GM23338 (cell line): Measurements from ENCODE around the gene CASR. TPM values are rescaled to one million over a fixed set of nuclear protein-coding genes. Genes with fewer than 3 reads are reported as not detected.

Experiments
- ATAC-seq: fragments of 200-7000 bp; cut with Tn5 transposase; 3 replicates; pipeline ENCODE4 v1.9.1; 2020
- DNase-seq: peaks from one replicate; pipeline ENCODE4 v3.0.0-alpha.2; 2015; ENCODE audit warnings: low spot score
- H2AFZ ChIP-seq: fragments of 200-600 bp; sonication (generic); 2 replicates; pipeline ENCODE4 v1.8.0; 2016; ENCODE audit warnings: antibody characterized with exemption, mild to moderate bottlenecking, moderate library complexity
- H3F3A ChIP-seq: fragments of 200-600 bp; sonication (generic); replicated peaks from 2 replicates; pipeline ENCODE4 v1.8.0; 2017; ENCODE audit warnings: antibody characterized with exemption, mixed run types, low read depth
- H3K27ac ChIP-seq: fragments of 200-600 bp; sonication (generic); 2 replicates; pipeline ENCODE4 v1.6.1; 2016; ENCODE audit warnings: low read depth
- H3K27me3 ChIP-seq: fragments of 200-600 bp; sonication (generic); 2 replicates; pipeline ENCODE4 v1.8.0; 2016; ENCODE audit warnings: mild to moderate bottlenecking, mixed run types, moderate library complexity; ENCODE audit not compliant: insufficient read depth
- H3K36me3 ChIP-seq: fragments of 200-600 bp; sonication (generic); 2 replicates; pipeline ENCODE4 v1.8.0; 2016; ENCODE audit warnings: mild to moderate bottlenecking; ENCODE audit not compliant: insufficient read depth
- H3K4me1 ChIP-seq: fragments of 200-600 bp; sonication (generic); 2 replicates; pipeline ENCODE4 v1.8.0; 2016; ENCODE audit warnings: mild to moderate bottlenecking, moderate library complexity; ENCODE audit not compliant: insufficient read depth
- H3K4me2 ChIP-seq: fragments of 200-600 bp; sonication (generic); 2 replicates; pipeline ENCODE4 v1.7.1; 2017; ENCODE audit warnings: mixed run types
- H3K4me3 ChIP-seq: fragments of 200-600 bp; sonication (generic); 2 replicates; pipeline ENCODE4 v1.6.1; 2016; ENCODE audit warnings: mixed run types
- H3K79me2 ChIP-seq: fragments of 200-600 bp; sonication (generic); replicated peaks from 2 replicates; pipeline ENCODE4 v1.8.0; 2017; ENCODE audit warnings: mild to moderate bottlenecking; ENCODE audit not compliant: insufficient read depth
- H3K9me2 ChIP-seq: fragments of 200-600 bp; sonication (generic); 2 replicates; pipeline ENCODE4 v1.8.0; 2017; ENCODE audit not compliant: insufficient read depth
- H4K20me1 ChIP-seq: fragments of 200-600 bp; sonication (generic); replicated peaks from 2 replicates; pipeline ENCODE4 v1.8.0; 2017; ENCODE audit warnings: mild to moderate bottlenecking; ENCODE audit not compliant: insufficient read depth
- H3K27ac Mint-ChIP-seq: 2 replicates; pipeline ENCODE4 v1.8.0; 2020; ENCODE audit warnings: inconsistent platforms, mild to moderate bottlenecking, moderate library complexity, mixed read lengths
- H3K27me3 Mint-ChIP-seq: 3 replicates; pipeline ENCODE4 v1.8.0; 2022; ENCODE audit warnings: low read depth, mild to moderate bottlenecking, moderate library complexity, mixed read lengths, inconsistent platforms; ENCODE audit not compliant: insufficient read depth, poor library complexity
- H3K36me3 Mint-ChIP-seq: 3 replicates; pipeline ENCODE4 v1.8.0; 2021; ENCODE audit warnings: low read depth, mild to moderate bottlenecking, inconsistent platforms, moderate library complexity, mixed read lengths
- H3K4me1 Mint-ChIP-seq: 3 replicates; pipeline ENCODE4 v1.8.0; 2020; ENCODE audit warnings: mild to moderate bottlenecking, inconsistent platforms, mixed read lengths
- H3K4me3 Mint-ChIP-seq: 3 replicates; pipeline ENCODE4 v1.8.0; 2021; ENCODE audit warnings: moderate library complexity, mild to moderate bottlenecking, inconsistent platforms, mixed read lengths
- H3K9me3 Mint-ChIP-seq: 3 replicates; pipeline ENCODE4 v1.8.0; 2020; ENCODE audit warnings: moderate library complexity, mild to moderate bottlenecking, inconsistent platforms, mixed read lengths
- CREB1 ChIP-seq: fragments of 250-450 bp; sonication (Bioruptor Pico); IDR thresholded peaks from 2 replicates; pipeline ENCODE4 v1.5.0; 2020; ENCODE audit warnings: low read depth, mild to moderate bottlenecking, moderate library complexity
- EZH2 ChIP-seq: fragments of 200-600 bp; sonication (generic); IDR thresholded peaks from one replicate; pipeline ENCODE4 v1.8.0; 2017; ENCODE audit warnings: antibody characterized with exemption, mild to moderate bottlenecking, low read depth; ENCODE audit not compliant: unreplicated experiment
- EZH2phosphoT487 ChIP-seq: fragments of 200-600 bp; sonication (generic); IDR thresholded peaks from one replicate; pipeline ENCODE4 v1.8.1; 2018; ENCODE audit warnings: antibody characterized with exemption; ENCODE audit not compliant: unreplicated experiment
- JUNB ChIP-seq: IDR thresholded peaks from one replicate; pipeline ENCODE4 v1.6.1; 2016; ENCODE audit warnings: antibody characterized with exemption; ENCODE audit not compliant: unreplicated experiment
- NANOG ChIP-seq: IDR thresholded peaks from 2 replicates; pipeline ENCODE4 v1.6.1; 2016; ENCODE audit warnings: antibody characterized with exemption, borderline replicate concordance
- POLR2AphosphoS5 ChIP-seq: IDR thresholded peaks from 2 replicates; pipeline ENCODE4 v1.6.1; 2016; ENCODE audit warnings: antibody characterized with exemption, low read depth
- STAT1 ChIP-seq: IDR thresholded peaks from one replicate; pipeline ENCODE4 v1.6.1; 2016; ENCODE audit warnings: antibody characterized with exemption; ENCODE audit not compliant: unreplicated experiment
- ZNF114 ChIP-seq: fragments of 250-450 bp; sonication (Bioruptor Pico); IDR thresholded peaks from 2 replicates; pipeline ENCODE4 v1.5.0; 2020; ENCODE audit warnings: mild to moderate bottlenecking, moderate library complexity
- ZNF331 ChIP-seq: fragments of 250-450 bp; sonication (Bioruptor Pico); IDR thresholded peaks from 2 replicates; pipeline ENCODE4 v1.5.0; 2020; ENCODE audit warnings: low read depth, mild to moderate bottlenecking, moderate library complexity
- polyA plus RNA-seq: library from polyadenylated mRNA; unstranded; fragments of >200 nt; fragmentation: Nextera tagmentation; extraction: Ambion mirVana; gene quantifications from 2 replicates; pipeline ENCODE4 v1.2.1, GENCODE V29; 2016
- total RNA-seq: library from RNA; depleted of rRNA; stranded (reverse); fragments of >200 nt; shearing (Covaris generic); gene quantifications from 2 replicates; pipeline ENCODE4 v1.2.3, GENCODE V29; 2014
- TF ChIP-seq, protein P1 (sequence below): IDR thresholded peaks from 2 replicates; pipeline ENCODE4 v1.6.1; 2016; ENCODE audit warnings: antibody characterized with exemption
- TF ChIP-seq, protein P2 (sequence below), 2 experiments: fragments of 200-600 bp in 1 of 2; sonication (generic) in 1 of 2; conservative IDR thresholded peaks; 2 replicates each; pipeline versions ENCODE4 v1.5.1 to v1.6.1; 2016 to 2017; ENCODE audit warnings: antibody characterized with exemption in 2 of 2, low read depth in 2 of 2, mild to moderate bottlenecking in 2 of 2, moderate library complexity in 1 of 2
- TF ChIP-seq, protein P3 (sequence below): IDR thresholded peaks from one replicate; pipeline ENCODE4 v1.6.1; 2018; ENCODE audit warnings: antibody characterized with exemption; ENCODE audit not compliant: unreplicated experiment

CASR gene
- total and polyA plus RNA-seq, 2 experiments from 2014 or later = 0.08 to 0.56 TPM

DNA sequence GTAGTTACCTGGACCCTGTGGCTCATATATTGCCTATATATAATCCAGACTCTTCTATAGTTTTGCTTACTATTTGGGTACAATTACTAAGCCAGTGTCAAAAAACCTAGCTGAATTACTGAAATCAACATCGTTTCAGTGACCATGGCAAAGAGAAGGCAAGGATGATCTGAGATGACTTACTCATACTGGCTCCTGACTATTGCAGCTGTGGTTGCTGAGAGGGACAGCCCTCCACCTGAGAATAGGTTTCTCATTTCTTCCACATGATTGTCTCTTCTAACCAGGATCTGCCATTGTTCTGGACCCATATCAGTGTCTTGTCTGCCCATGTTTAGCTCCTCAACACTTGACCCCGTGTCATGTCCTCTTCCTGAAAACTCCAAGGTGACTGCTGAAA is 30.2 kb downstream of the CASR start (continued):
- TF ChIP-seq, protein P1, sequence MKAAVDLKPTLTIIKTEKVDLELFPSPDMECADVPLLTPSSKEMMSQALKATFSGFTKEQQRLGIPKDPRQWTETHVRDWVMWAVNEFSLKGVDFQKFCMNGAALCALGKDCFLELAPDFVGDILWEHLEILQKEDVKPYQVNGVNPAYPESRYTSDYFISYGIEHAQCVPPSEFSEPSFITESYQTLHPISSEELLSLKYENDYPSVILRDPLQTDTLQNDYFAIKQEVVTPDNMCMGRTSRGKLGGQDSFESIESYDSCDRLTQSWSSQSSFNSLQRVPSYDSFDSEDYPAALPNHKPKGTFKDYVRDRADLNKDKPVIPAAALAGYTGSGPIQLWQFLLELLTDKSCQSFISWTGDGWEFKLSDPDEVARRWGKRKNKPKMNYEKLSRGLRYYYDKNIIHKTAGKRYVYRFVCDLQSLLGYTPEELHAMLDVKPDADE = no peak
- TF ChIP-seq ZNF114 (CRISPR knock-in tag) (no peak), STAT1 (no peak), EZH2 (no peak), JUNB (no peak), POLR2AphosphoS5 (no peak), NANOG (no peak), EZH2phosphoT487 (no peak)
- TF ChIP-seq, protein P2, sequence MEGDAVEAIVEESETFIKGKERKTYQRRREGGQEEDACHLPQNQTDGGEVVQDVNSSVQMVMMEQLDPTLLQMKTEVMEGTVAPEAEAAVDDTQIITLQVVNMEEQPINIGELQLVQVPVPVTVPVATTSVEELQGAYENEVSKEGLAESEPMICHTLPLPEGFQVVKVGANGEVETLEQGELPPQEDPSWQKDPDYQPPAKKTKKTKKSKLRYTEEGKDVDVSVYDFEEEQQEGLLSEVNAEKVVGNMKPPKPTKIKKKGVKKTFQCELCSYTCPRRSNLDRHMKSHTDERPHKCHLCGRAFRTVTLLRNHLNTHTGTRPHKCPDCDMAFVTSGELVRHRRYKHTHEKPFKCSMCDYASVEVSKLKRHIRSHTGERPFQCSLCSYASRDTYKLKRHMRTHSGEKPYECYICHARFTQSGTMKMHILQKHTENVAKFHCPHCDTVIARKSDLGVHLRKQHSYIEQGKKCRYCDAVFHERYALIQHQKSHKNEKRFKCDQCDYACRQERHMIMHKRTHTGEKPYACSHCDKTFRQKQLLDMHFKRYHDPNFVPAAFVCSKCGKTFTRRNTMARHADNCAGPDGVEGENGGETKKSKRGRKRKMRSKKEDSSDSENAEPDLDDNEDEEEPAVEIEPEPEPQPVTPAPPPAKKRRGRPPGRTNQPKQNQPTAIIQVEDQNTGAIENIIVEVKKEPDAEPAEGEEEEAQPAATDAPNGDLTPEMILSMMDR (conservative IDR thresholded peaks at IDR 0.05; ENCODE audit: low read depth in 2 of 2) = no peak
- TF ChIP-seq, protein P3, sequence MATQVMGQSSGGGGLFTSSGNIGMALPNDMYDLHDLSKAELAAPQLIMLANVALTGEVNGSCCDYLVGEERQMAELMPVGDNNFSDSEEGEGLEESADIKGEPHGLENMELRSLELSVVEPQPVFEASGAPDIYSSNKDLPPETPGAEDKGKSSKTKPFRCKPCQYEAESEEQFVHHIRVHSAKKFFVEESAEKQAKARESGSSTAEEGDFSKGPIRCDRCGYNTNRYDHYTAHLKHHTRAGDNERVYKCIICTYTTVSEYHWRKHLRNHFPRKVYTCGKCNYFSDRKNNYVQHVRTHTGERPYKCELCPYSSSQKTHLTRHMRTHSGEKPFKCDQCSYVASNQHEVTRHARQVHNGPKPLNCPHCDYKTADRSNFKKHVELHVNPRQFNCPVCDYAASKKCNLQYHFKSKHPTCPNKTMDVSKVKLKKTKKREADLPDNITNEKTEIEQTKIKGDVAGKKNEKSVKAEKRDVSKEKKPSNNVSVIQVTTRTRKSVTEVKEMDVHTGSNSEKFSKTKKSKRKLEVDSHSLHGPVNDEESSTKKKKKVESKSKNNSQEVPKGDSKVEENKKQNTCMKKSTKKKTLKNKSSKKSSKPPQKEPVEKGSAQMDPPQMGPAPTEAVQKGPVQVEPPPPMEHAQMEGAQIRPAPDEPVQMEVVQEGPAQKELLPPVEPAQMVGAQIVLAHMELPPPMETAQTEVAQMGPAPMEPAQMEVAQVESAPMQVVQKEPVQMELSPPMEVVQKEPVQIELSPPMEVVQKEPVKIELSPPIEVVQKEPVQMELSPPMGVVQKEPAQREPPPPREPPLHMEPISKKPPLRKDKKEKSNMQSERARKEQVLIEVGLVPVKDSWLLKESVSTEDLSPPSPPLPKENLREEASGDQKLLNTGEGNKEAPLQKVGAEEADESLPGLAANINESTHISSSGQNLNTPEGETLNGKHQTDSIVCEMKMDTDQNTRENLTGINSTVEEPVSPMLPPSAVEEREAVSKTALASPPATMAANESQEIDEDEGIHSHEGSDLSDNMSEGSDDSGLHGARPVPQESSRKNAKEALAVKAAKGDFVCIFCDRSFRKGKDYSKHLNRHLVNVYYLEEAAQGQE = no peak

DNA sequence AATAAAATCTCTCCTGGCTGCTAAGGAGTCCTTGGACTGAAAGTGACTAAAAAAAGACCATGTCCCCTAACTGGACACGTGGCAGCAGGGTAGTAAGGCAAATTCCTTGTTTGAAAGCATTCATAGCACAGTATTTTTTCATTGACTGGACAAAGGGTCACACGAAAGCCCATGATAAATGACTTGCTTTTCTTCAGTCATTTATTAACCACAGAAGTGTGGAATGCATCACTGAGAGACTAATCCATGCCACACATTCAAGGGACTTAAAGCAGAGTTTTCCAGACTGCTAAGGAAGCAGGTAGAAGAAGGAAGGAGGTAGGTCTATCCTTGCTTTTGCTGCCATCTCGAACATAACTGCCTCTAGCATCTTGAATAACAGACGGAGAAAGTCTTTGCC is 31.2 kb downstream of the CASR start:
- no peak overlapping the region for H2AFZ ChIP-seq
- H3K4me1 Mint-ChIP-seq = peaks cover 3% of the 10 kb centered on the region; the same call in 2 of the 3 replicates
- no peak overlapping the region for H3K4me3 ChIP-seq
- H3K79me2 ChIP-seq = no peaks in the 10 kb centered on the region
- no peaks in the 10 kb centered on the region for H3K27me3 ChIP-seq
- H3K9me2 ChIP-seq = no peaks in the 10 kb centered on the region
- H3K4me3 Mint-ChIP-seq = no peak overlapping the region
- H3K36me3 ChIP-seq = no peaks in the 10 kb centered on the region
- H3K4me1 ChIP-seq = no peaks in the 10 kb centered on the region
- H3K36me3 Mint-ChIP-seq = no peaks in the 10 kb centered on the region
- H3K27ac Mint-ChIP-seq = no peak overlapping the region
- no peak for ATAC-seq
- DNase-seq = no peak
- no peak overlapping the region for H3K4me2 ChIP-seq
- H4K20me1 ChIP-seq = no peaks in the 10 kb centered on the region
- no peaks in the 10 kb centered on the region for H3K9me3 Mint-ChIP-seq
- H3K27me3 Mint-ChIP-seq = peaks cover 3% of the 10 kb centered on the region
- H3K27ac ChIP-seq = no peak overlapping the region
- no peaks in the 10 kb centered on the region for H3F3A ChIP-seq
- TF ChIP-seq ZNF331 (CRISPR knock-in tag) (no peak), JUNB (no peak), NANOG (no peak), POLR2AphosphoS5 (no peak), EZH2phosphoT487 (no peak), ZNF114 (CRISPR knock-in tag) (no peak), CREB1 (CRISPR knock-in tag) (no peak)
- TF ChIP-seq, protein P1 = no peak
- TF ChIP-seq, protein P2 (conservative IDR thresholded peaks at IDR 0.05; ENCODE audit: low read depth in 2 of 2) = no peak
- TF ChIP-seq, protein P3 = no peak
